GM12878 (cell line): Measurements from ENCODE around the gene GCC2.
"Not testable (repeated sequence)": the region's sequence is repeated elsewhere in the genome, so short reads cannot be mapped to it uniquely, and the experiment has no call there.

Experiments used
- RCOR1 ChIP-seq: conservative IDR thresholded peaks from 2 replicates; pipeline ENCODE4 v1.6.1; 2012; ENCODE audit warnings: low read depth, low read length, improper control_type of control experiment
- TF ChIP-seq, protein P1 (sequence below): fragments of 450-650 bp; formaldehyde crosslinking; IDR thresholded peaks from 2 replicates; pipeline ENCODE4 v1.5.0; 2022; ENCODE audit warnings: mild to moderate bottlenecking, missing genetic modification characterization

DNA sequence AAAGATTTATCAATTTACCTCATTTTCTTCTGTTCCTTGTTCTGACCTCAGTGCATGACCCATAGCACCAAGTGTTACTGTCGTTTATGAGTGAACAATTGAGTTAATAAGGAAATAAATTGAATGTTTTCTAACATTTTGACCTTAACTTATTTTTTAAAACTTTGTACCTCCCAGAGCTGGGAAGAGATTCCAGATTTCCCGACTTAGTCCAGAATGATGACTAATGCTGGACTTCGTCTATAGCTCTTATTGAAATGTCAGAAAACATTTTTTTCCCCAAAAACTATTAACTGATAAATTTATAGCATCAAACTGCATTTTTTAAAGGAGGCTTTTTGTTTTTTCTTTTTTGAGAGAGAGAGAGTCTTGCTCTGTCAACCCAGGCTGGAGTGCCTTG is 63.4 kb downstream of the GCC2 start:
- TF ChIP-seq RCOR1, result not testable (repeated sequence)
- TF ChIP-seq, protein P1, sequence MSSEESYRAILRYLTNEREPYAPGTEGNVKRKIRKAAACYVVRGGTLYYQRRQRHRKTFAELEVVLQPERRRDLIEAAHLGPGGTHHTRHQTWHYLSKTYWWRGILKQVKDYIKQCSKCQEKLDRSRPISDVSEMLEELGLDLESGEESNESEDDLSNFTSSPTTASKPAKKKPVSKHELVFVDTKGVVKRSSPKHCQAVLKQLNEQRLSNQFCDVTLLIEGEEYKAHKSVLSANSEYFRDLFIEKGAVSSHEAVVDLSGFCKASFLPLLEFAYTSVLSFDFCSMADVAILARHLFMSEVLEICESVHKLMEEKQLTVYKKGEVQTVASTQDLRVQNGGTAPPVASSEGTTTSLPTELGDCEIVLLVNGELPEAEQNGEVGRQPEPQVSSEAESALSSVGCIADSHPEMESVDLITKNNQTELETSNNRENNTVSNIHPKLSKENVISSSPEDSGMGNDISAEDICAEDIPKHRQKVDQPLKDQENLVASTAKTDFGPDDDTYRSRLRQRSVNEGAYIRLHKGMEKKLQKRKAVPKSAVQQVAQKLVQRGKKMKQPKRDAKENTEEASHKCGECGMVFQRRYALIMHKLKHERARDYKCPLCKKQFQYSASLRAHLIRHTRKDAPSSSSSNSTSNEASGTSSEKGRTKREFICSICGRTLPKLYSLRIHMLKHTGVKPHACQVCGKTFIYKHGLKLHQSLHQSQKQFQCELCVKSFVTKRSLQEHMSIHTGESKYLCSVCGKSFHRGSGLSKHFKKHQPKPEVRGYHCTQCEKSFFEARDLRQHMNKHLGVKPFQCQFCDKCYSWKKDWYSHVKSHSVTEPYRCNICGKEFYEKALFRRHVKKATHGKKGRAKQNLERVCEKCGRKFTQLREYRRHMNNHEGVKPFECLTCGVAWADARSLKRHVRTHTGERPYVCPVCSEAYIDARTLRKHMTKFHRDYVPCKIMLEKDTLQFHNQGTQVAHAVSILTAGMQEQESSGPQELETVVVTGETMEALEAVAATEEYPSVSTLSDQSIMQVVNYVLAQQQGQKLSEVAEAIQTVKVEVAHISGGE (CRISPR knock-in tag), result not testable (repeated sequence)
